ENCODE measurements around the gene IRGQ. TPM values are rescaled to one million over a fixed set of nuclear protein-coding genes. Genes with fewer than 3 reads are reported as not detected.

Gene IRGQ
- total RNA-seq, 2 experiments from 2014 or later: 17.1 to 17.9 TPM

DNA sequence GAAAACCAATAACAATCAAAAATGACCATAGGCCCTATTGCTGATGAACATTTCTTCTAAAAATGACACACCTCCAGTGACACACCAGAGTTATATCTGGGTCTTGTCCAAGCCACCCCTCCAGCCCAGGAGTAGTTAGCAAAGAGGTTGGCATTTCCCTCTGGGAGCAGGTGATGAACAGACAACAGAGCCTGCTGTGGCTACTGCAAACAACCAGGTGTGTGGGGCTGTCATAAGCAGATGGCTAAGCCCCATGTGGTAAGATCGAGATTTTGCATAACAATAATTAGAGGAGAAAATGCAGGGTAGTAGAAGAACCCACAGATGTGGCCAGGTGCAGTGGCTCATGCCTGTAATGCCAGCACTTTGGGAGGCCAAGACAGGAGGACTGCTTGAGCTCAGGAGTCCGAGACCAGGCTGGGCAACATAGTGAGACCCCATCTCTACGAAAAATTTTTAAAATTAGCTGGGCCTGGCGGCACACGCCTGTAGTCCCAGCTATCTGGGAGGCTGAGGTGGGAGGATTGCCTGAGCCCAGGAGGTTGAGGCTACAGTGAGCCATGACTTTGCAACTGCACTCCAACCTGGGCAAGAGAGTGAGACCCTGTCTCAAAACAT lies 25.7 kb downstream of the IRGQ start:
- no peak overlapping the region for H3K4me3 Mint-ChIP-seq
- peak overlapping the region; percentile 4 for H3K27ac Mint-ChIP-seq
- peaks cover 9% of the 10 kb centered on the region for H3K36me3 Mint-ChIP-seq (ENCODE audit: low read depth)
- TF ChIP-seq, protein P1, sequence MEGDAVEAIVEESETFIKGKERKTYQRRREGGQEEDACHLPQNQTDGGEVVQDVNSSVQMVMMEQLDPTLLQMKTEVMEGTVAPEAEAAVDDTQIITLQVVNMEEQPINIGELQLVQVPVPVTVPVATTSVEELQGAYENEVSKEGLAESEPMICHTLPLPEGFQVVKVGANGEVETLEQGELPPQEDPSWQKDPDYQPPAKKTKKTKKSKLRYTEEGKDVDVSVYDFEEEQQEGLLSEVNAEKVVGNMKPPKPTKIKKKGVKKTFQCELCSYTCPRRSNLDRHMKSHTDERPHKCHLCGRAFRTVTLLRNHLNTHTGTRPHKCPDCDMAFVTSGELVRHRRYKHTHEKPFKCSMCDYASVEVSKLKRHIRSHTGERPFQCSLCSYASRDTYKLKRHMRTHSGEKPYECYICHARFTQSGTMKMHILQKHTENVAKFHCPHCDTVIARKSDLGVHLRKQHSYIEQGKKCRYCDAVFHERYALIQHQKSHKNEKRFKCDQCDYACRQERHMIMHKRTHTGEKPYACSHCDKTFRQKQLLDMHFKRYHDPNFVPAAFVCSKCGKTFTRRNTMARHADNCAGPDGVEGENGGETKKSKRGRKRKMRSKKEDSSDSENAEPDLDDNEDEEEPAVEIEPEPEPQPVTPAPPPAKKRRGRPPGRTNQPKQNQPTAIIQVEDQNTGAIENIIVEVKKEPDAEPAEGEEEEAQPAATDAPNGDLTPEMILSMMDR (IDR thresholded peaks at IDR 0.05): no peak
- ATAC-seq: no peak
- no peaks in the 10 kb centered on the region for H3K27me3 Mint-ChIP-seq
- CTCF ChIA-PET: interaction anchor here (1.2 to 5.9 kb wide), 6 partner anchors 16 to 239 kb away, joined by 3 to 57 read pairs (median 5); no protein-coding TSS in a partner anchor
- no peak for DNase-seq
- POLR2A ChIA-PET: interaction anchor here (1.5 kb wide), 1 partner anchor 24 kb away, joined by 3 read pairs; no protein-coding TSS in a partner anchor
- no peaks in the 10 kb centered on the region for H3K9me3 Mint-ChIP-seq
- intact Hi-C loops (cut with micrococcal nuclease): no loop called here
- peaks cover 26% of the 10 kb centered on the region for H3K4me1 Mint-ChIP-seq (ENCODE audit: low read depth)

DNA sequence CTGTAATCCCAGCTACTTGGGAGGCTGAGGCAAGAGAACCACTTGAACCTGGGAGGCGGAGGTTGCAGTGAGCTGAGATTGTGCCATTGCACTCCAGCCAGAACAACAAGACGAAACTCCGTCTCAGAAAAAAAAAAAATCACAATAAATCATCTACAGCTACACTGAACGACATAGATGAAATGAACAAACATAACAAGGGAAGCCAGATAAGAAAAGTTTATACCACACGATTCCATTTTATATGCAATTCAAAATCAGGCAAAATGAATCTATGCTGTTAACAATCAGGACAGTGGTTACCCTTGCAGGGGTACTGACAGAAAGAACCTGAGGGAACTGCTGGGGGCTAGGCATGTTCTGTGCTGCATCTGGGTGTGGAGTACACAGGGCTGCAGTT lies 26.3 kb downstream of the IRGQ start:
- Mint-ChIP-seq H3K9me3 (no peaks in the 10 kb centered on the region), H3K4me1 (ENCODE audit: low read depth) (peaks cover 28% of the 10 kb centered on the region), H3K36me3 (ENCODE audit: low read depth) (peaks cover 7% of the 10 kb centered on the region), H3K4me3 (no peak overlapping the region), H3K27ac (peak overlapping the region; percentile 4), H3K27me3 (no peaks in the 10 kb centered on the region)
- DNase-seq (no peak), ATAC-seq (no peak)
- POLR2A ChIA-PET: no interaction called here
- CTCF ChIA-PET: interaction anchor here (1.2 to 2.4 kb wide), 2 partner anchors 25 to 28 kb away, joined by 3 to 7 read pairs; no protein-coding TSS in a partner anchor
- TF ChIP-seq, protein P1 (IDR thresholded peaks at IDR 0.05): no peak
- intact Hi-C loops (cut with micrococcal nuclease): no loop called here

GRCh38 chr19:43564800-43565199 lies 31.1 kb downstream of the IRGQ start:
- ChIA-PET CTCF (interaction anchor here (1.3 to 3.5 kb wide), 5 partner anchors 9 to 119 kb away, joined by 3 to 27 read pairs (median 5); no protein-coding TSS in a partner anchor), POLR2A (interaction anchor here (0.7 to 3.4 kb wide), 3 partner anchors 10 to 32 kb away, joined by 3 to 15 read pairs (median 3); partner anchors contain the start of genes XRCC1 and ZNF575)
- no peak overlapping the region for H3K4me3 Mint-ChIP-seq
- peaks cover 31% of the 10 kb centered on the region for H3K36me3 Mint-ChIP-seq (ENCODE audit: low read depth)
- no peaks in the 10 kb centered on the region for H3K27me3 Mint-ChIP-seq
- H3K4me1 Mint-ChIP-seq (ENCODE audit: low read depth): peaks cover 54% of the 10 kb centered on the region
- peaks cover 3% of the 10 kb centered on the region for H3K9me3 Mint-ChIP-seq
- peak overlapping the region; percentile 60 for H3K27ac Mint-ChIP-seq
- intact Hi-C loops (cut with micrococcal nuclease): loop anchor here (5.0 kb wide), 1 partner anchor 33 kb away; the partner anchor contains the start of genes IRGQ and ZNF576
- DNase-seq (no peak), ATAC-seq (no peak)
- TF ChIP-seq, protein P1 (IDR thresholded peaks at IDR 0.05): no peak

DNA sequence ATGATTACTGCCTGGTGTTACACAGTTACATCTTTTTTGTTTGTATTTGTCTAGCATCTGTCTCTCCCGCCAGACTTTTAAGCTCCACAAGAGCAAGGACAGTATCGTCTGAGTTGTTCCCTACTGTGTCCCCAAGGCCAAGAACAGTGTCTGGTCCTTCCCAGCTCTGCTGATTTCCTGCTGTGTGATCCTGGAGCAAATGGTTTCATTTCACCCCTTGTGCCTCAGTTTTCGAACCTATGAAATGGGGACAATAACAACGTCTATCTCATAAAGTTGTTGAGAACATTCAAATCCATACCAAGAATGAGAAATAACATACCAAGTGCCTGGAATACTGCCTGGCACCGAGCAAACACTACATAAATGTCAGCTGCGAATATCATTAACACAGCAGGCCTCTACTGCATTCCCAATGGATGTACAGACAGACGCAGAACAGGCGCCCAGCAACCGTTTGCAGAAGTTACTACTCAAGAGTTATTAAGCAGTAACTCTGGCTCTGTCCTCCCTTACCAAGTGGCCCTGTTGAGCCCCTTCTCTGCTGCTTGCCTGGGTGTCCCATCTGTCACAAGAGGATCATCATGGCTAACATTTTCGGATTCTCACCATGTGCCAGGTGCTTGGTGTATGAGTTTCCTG lies 32.0 kb downstream of the IRGQ start:
- Mint-ChIP-seq H3K27ac (peak overlapping the region; percentile 97), H3K4me3 (no peak overlapping the region), H3K27me3 (no peaks in the 10 kb centered on the region), H3K9me3 (peaks cover 3% of the 10 kb centered on the region), H3K36me3 (ENCODE audit: low read depth) (peaks cover 33% of the 10 kb centered on the region), H3K4me1 (ENCODE audit: low read depth) (peaks cover 52% of the 10 kb centered on the region)
- intact Hi-C loops (cut with micrococcal nuclease): loop anchor here (5.0 kb wide), 1 partner anchor 33 kb away; the partner anchor contains the start of genes IRGQ and ZNF576
- POLR2A ChIA-PET: interaction anchor here (3.4 kb wide), 1 partner anchor 11 kb away, joined by 15 read pairs; the partner anchor contains the start of gene XRCC1
- CTCF ChIA-PET: interaction anchor here (0.7 to 3.5 kb wide), 5 partner anchors 8 to 118 kb away, joined by 3 to 27 read pairs (median 4); partner anchors contain the start of genes IRGQ and ZNF576
- DNase-seq (no peak), ATAC-seq (no peak)
- TF ChIP-seq, protein P1 (IDR thresholded peaks at IDR 0.05): no peak

All from activated CD8-positive, alpha-beta T cell treated with anti-CD3 and anti-CD28 coated beads for 36 hours (primary cell).